Esophagus squamous epithelium (tissue), 5 donors: ENCODE measurements around the gene FNDC3B. TPM values are rescaled to one million over a fixed set of nuclear protein-coding genes. Genes with fewer than 3 reads are reported as not detected.

Source experiments
- DNase-seq: peaks from one replicate; lab custom pipeline; 2025; lab: John Stamatoyannopoulos, UW
- H3K27ac ChIP-seq, 4 donors: fragments of 200-600 bp; sonication (generic); one replicate each; pipeline ENCODE4 v1.5.1; 2016 to 2019; ENCODE audit warnings: mild to moderate bottlenecking in 1 of 4
- H3K27me3 ChIP-seq, 4 donors: fragments of 200-600 bp; sonication (generic); 1 replicate in 3 of 4; 2 replicates in 1 of 4; pipeline versions ENCODE4 v1.5.1 to v1.6.0; 2017 to 2021; ENCODE audit warnings: antibody characterized with exemption in 1 of 4
- H3K36me3 ChIP-seq, 3 donors: fragments of 200-600 bp; sonication (generic); one replicate each; pipeline ENCODE4 v1.5.1; 2016 to 2019
- H3K4me1 ChIP-seq, 3 donors: fragments of 200-600 bp; sonication (generic); one replicate each; pipeline ENCODE4 v1.5.1; 2017 to 2019
- H3K4me3 ChIP-seq, 4 donors: fragments of 200-600 bp; sonication (generic); 1 replicate in 3 of 4; 2 replicates in 1 of 4; pipeline ENCODE4 v1.5.1; 2016 to 2019; ENCODE audit warnings: mild to moderate bottlenecking in 2 of 4, moderate library complexity in 1 of 4
- H3K9me3 ChIP-seq, 3 donors: fragments of 200-600 bp; sonication (generic); one replicate each; pipeline ENCODE4 v1.5.1; 2016 to 2019
- POLR2A ChIP-seq, 4 donors: fragments of 450-650 bp; IDR thresholded peaks; one replicate each; pipeline ENCODE4 v1.6.1; 2017; ENCODE audit warnings: antibody characterized with exemption in 4 of 4, mild to moderate bottlenecking in 4 of 4, moderate library complexity in 3 of 4
- WGBS, 2 donors: methylation state at CpG; one replicate each; pipeline ENCODE4 v1.1.5; 2018; 5-methylcytosine and 5-hydroxymethylcytosine counted together
- intact Hi-C: fragments of 100-400 bp; cut with DNase I; formaldehyde crosslinking; loops from one replicate; pipeline ENCODE4 v1.15.0; 2022
- total RNA-seq, 4 donors: library from RNA; depleted of rRNA; stranded (reverse); fragments of >200 nt; gene quantifications; one replicate each; pipeline ENCODE4 v1.1.0, GENCODE V29; 2016
- TF ChIP-seq, protein P1 (sequence below), 6 experiments: fragments of 450-650 bp in 4 of 6; fragments of 200-600 bp in 2 of 6; sonication (generic) in 2 of 6; IDR thresholded peaks; one replicate each; pipeline ENCODE4 v1.5.1; 2016 to 2019; ENCODE audit warnings: antibody characterized with exemption in 6 of 6, mild to moderate bottlenecking in 4 of 6, moderate library complexity in 4 of 6
- donor health status: DM: yes; HTN: yes; CAD: no.

The FNDC3B gene
- total RNA-seq, 4 donors from 2014 or later, result 7.7 to 44.3 (median 20.4) TPM

DNA sequence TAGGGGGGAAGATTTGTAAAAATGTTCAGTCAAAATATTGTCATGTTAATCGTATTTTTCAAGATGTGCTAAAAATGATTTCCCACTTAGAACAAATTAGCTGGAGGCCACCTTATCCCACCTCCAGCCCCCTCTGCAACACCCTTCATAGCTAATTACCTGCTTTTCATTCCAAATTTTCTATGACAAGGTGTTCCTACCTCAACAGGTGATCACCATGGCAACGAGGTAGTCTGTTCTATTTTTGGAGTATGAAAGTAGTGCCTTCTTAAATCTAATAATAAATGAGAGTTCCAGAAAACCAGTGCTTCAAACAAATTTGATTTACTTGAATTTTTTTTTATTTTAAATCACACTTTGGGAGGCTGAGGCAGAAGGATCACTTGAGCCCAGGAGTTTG, 149.8 kb downstream of the FNDC3B start:
- H3K27ac ChIP-seq, result no peak overlapping the region
- DNase-seq, result no peak

GRCh38 chr3:172189987-172190603, 150.7 kb downstream of the FNDC3B start:
- DNase-seq, result no peak
- no peak overlapping the region for H3K27ac ChIP-seq
- intact Hi-C loops, result no loop called here

More for the DNA sequence above, 149.8 kb downstream of the FNDC3B start:
- intact Hi-C loops, result no loop called here
- H3K9me3 ChIP-seq, result no peaks in the 10 kb centered on the region
- TF ChIP-seq, protein P1, sequence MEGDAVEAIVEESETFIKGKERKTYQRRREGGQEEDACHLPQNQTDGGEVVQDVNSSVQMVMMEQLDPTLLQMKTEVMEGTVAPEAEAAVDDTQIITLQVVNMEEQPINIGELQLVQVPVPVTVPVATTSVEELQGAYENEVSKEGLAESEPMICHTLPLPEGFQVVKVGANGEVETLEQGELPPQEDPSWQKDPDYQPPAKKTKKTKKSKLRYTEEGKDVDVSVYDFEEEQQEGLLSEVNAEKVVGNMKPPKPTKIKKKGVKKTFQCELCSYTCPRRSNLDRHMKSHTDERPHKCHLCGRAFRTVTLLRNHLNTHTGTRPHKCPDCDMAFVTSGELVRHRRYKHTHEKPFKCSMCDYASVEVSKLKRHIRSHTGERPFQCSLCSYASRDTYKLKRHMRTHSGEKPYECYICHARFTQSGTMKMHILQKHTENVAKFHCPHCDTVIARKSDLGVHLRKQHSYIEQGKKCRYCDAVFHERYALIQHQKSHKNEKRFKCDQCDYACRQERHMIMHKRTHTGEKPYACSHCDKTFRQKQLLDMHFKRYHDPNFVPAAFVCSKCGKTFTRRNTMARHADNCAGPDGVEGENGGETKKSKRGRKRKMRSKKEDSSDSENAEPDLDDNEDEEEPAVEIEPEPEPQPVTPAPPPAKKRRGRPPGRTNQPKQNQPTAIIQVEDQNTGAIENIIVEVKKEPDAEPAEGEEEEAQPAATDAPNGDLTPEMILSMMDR (IDR thresholded peaks at IDR 0.05), result no peak
- TF ChIP-seq POLR2A (IDR thresholded peaks at IDR 0.05), result no peak
- H3K27me3 ChIP-seq, result no peaks in the 10 kb centered on the region
- no peak overlapping the region for H3K4me3 ChIP-seq
- H3K36me3 ChIP-seq, result no peaks in the 10 kb centered on the region
- WGBS, 2 donors, result 79 to 87% methylated on average over 2 of the region's 2 CpGs
- H3K4me1 ChIP-seq, result no peaks in the 10 kb centered on the region

GRCh38 chr3:172190980-172191379, 151.6 kb downstream of the FNDC3B start:
- no peak for DNase-seq
- Histone ChIP-seq H3K4me3 (no peak overlapping the region), H3K27me3 (no peaks in the 10 kb centered on the region), H3K4me1 (peaks cover 0 to 12% (median 0%) of the 10 kb centered on the region in 3 donors), H3K36me3 (no peaks in the 10 kb centered on the region), H3K27ac (no peak overlapping the region), H3K9me3 (no peaks in the 10 kb centered on the region)
- TF ChIP-seq, protein P1 (IDR thresholded peaks at IDR 0.05), result no peak
- WGBS, 2 donors, result 88 to 96% methylated on average over 3 of the region's 3 CpGs
- intact Hi-C loops, result no loop called here

More at GRCh38 chr3:172189987-172190603, 150.7 kb downstream of the FNDC3B start:
- no peak overlapping the region for H3K4me3 ChIP-seq
- H3K36me3 ChIP-seq, result no peaks in the 10 kb centered on the region
- TF ChIP-seq, protein P1 (IDR thresholded peaks at IDR 0.05), result no peak
- no peak for TF ChIP-seq POLR2A (IDR thresholded peaks at IDR 0.05)
- 84 to 88% methylated on average over 7 of the region's 7 CpGs for WGBS, 2 donors
- H3K4me1 ChIP-seq, result peaks cover 0 to 6% (median 0%) of the 10 kb centered on the region in 3 donors
- no peaks in the 10 kb centered on the region for H3K27me3 ChIP-seq
- H3K9me3 ChIP-seq, result no peaks in the 10 kb centered on the region

DNA sequence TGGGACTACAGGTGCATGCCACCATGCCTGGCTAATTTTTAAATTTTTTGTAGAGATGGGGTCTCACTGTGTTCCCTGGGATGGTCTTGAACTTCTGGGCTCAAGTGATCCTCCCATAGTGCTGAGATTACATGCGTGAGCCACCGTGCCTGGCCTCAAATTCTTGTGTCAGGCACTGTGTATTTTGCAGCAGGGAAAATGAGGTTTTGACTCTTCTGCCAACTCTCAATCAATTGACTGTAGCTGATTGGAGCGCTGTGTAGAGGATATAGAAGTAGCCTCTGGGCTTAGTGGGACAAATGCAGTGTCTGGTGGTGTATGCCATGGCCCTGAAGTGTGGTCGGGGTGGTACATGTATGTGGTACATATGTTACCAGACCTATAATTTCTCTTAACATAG, 152.3 kb downstream of the FNDC3B start:
- Histone ChIP-seq H3K27me3 (no peaks in the 10 kb centered on the region), H3K4me1 (peaks cover 0 to 12% (median 0%) of the 10 kb centered on the region in 3 donors), H3K9me3 (no peaks in the 10 kb centered on the region), H3K4me3 (no peak overlapping the region), H3K27ac (no peak overlapping the region), H3K36me3 (no peaks in the 10 kb centered on the region)
- 97 to 100% methylated on average over 4 of the region's 4 CpGs for WGBS, 2 donors
- TF ChIP-seq POLR2A (IDR thresholded peaks at IDR 0.05), result no peak
- TF ChIP-seq, protein P1 (IDR thresholded peaks at IDR 0.05), result no peak
- intact Hi-C loops, result no loop called here
- no peak for DNase-seq

DNA sequence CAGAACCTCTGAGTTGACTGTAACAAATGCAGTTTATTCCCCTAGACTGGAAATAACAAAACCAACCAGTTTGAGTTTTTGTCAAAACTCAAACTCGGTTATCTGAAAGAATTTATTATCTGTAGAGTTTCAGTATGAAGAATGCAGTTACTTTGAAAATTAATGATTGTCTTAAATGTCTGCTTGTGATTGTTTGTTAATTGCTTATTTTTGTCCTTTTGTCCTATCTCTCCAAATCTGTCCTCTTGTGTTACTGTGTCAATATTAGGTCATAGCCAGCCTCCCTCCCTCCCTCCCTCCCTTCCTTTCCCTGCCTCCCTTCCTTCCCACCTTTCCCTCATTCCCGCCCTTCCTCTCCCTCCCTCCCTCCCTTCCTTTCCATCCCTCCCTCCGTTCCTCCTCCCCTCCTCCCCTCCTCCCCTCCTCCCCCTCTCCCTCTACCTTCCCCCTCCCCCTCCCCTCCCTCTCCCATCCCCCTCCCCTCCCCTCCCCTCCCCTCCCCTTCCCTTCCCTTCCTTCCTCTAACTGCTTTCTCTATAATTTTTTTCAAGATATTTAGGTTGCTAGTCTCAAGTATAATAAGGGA, 153.5 kb downstream of the FNDC3B start:
- intact Hi-C loops, result no loop called here
- 44 to 79% methylated on average over 2 to 3 of the region's 3 CpGs for WGBS, 2 donors
- H3K36me3 ChIP-seq, result no peaks in the 10 kb centered on the region
- H3K27ac ChIP-seq, result no peak overlapping the region
- no peak overlapping the region for H3K4me3 ChIP-seq
- no peaks in the 10 kb centered on the region for H3K27me3 ChIP-seq
- no peaks in the 10 kb centered on the region for H3K9me3 ChIP-seq
- DNase-seq, result no peak
- TF ChIP-seq POLR2A (IDR thresholded peaks at IDR 0.05), result no peak
- TF ChIP-seq, protein P1 (IDR thresholded peaks at IDR 0.05), result no peak
- H3K4me1 ChIP-seq, result peaks cover 0 to 12% (median 0%) of the 10 kb centered on the region in 3 donors
